GM11168 (cell line): ENCODE results near the gene CLDN5.

Experiments used
- in situ Hi-C: fragments of 300-500 bp; cut with MboI; formaldehyde crosslinking; loops from one replicate; pipeline ENCODE4 v1.12.0; 2022; ENCODE audit warnings: low sequenced_read_pairs; ENCODE audit not compliant: unreplicated experiment

Gene CLDN5

GRCh38 chr22:19523240-19524169, 705 bp downstream of the CLDN5 start:
- in situ Hi-C loops = no loop called here

GRCh38 chr22:19522881-19523239, 1.4 kb downstream of the CLDN5 start:
- in situ Hi-C loops = no loop called here

- in situ Hi-C loops = no loop called here
These were observed 1.9 kb downstream of the CLDN5 start for GRCh38 chr22:19522190-19522880.

- in situ Hi-C loops = no loop called here
These were observed 3.5 kb downstream of the CLDN5 start for GRCh38 chr22:19520566-19521305.

- in situ Hi-C loops = no loop called here
These were observed 4.2 kb downstream of the CLDN5 start for GRCh38 chr22:19520007-19520406.

GRCh38 chr22:19519041-19519926, 4.9 kb downstream of the CLDN5 start:
- in situ Hi-C loops = no loop called here

GRCh38 chr22:19518635-19519034, 5.6 kb downstream of the CLDN5 start:
- in situ Hi-C loops = no loop called here

GRCh38 chr22:19517919-19518611, 6.1 kb downstream of the CLDN5 start:
- in situ Hi-C loops = no loop called here

GRCh38 chr22:19517171-19517500, 7.1 kb downstream of the CLDN5 start:
- in situ Hi-C loops = no loop called here

GRCh38 chr22:19516378-19517170, 7.6 kb downstream of the CLDN5 start:
- in situ Hi-C loops = no loop called here

GRCh38 chr22:19515654-19516377, 8.4 kb downstream of the CLDN5 start:
- in situ Hi-C loops = no loop called here

GRCh38 chr22:19514831-19515565, 9.2 kb downstream of the CLDN5 start:
- in situ Hi-C loops = no loop called here

GRCh38 chr22:19513823-19514222, 10.4 kb downstream of the CLDN5 start:
- in situ Hi-C loops = no loop called here

- in situ Hi-C loops = no loop called here
These were observed 13.3 kb downstream of the CLDN5 start for GRCh38 chr22:19510919-19511341.

- in situ Hi-C loops = no loop called here
These were observed 14.3 kb downstream of the CLDN5 start for GRCh38 chr22:19509923-19510322.

- in situ Hi-C loops = no loop called here
These were observed 15.0 kb downstream of the CLDN5 start for GRCh38 chr22:19509191-19509590.

- in situ Hi-C loops = no loop called here
These were observed 16.0 kb downstream of the CLDN5 start for GRCh38 chr22:19508024-19508776.
